ENCODE results near the gene GLT6D1. TPM values are rescaled to one million over a fixed set of nuclear protein-coding genes. Genes with fewer than 3 reads are reported as not detected.

GLT6D1 gene
- total and polyA plus RNA-seq, 2 donors (not counting 3 experiments of a cell fraction or from before 2014, with no cell fraction given), result not detected

- dilution Hi-C loops (cut with MboI; ENCODE audit: extremely low pct_ligation_motif_present, low sequenced_read_pairs), result no loop called here
- ChIA-PET CTCF (no interaction called here), POLR2A (no interaction called here)
- DNase-seq (ENCODE audit: low read depth, low spot score), result no peak
- FAIRE-seq, result no peak
- no peaks in the 10 kb centered on the region for H3K9me1 ChIP-seq (replicated peaks; ENCODE audit: control insufficient read depth, extremely low read depth, insufficient read depth, low read length)
- H3K4me2 ChIP-seq (ENCODE audit: insufficient read depth, low read length), result no peak overlapping the region
- intact Hi-C loops (cut with micrococcal nuclease), result no loop called here
- peaks cover 4% of the 10 kb centered on the region for H3K4me1 ChIP-seq (ENCODE audit: control insufficient read depth, extremely low read depth, insufficient read depth, low read length)
- H3K27ac ChIP-seq (ENCODE audit: insufficient read depth, low read depth, low read length), result no peak overlapping the region
- no peak overlapping the region for H3K4me3 ChIP-seq (replicated peaks in 1 of 3; ENCODE audit: insufficient read depth in 1 of 3, low read depth in 1 of 3, low read length in 3 of 3)
- H3K79me2 ChIP-seq (ENCODE audit: control insufficient read depth, insufficient read depth, low read length), result no peaks in the 10 kb centered on the region
- H4K20me1 ChIP-seq (replicated peaks; ENCODE audit: control insufficient read depth, extremely low read depth, insufficient read depth, low read length), result no peaks in the 10 kb centered on the region
- no peak overlapping the region for H3K9ac ChIP-seq (replicated peaks; ENCODE audit: extremely low read depth, insufficient read depth, low read length)
- H2AFZ ChIP-seq (ENCODE audit: low read depth, low read length), result no peak overlapping the region
- H3K9me3 ChIP-seq (replicated peaks; ENCODE audit: control insufficient read depth, insufficient read depth, low read length), result no peaks in the 10 kb centered on the region
- no TSS peak for BruUV-seq (replicated peaks)
- H3K36me3 ChIP-seq (ENCODE audit: control insufficient read depth in 2 of 2, extremely low read depth in 1 of 2, insufficient read depth in 2 of 2, low read length in 2 of 2), result no peaks in the 10 kb centered on the region
- TF ChIP-seq FOS (IDR thresholded peaks at IDR 0.05; ENCODE audit: borderline replicate concordance, insufficient read depth, low read length) (no peak), POLR2AphosphoS5 (IDR thresholded peaks at IDR 0.05; ENCODE audit: insufficient read depth, low read depth, low read length) (no peak), MAX (IDR thresholded peaks at IDR 0.05; ENCODE audit: insufficient read depth, insufficient read length) (no peak), GATA2 (IDR thresholded peaks at IDR 0.05; ENCODE audit: insufficient read depth, insufficient read length, low read depth, low read length) (no peak), MYC (IDR thresholded peaks at IDR 0.05; ENCODE audit: low read depth, low read length) (no peak), EZH2 (IDR thresholded peaks at IDR 0.05; ENCODE audit: borderline replicate concordance, low read depth, low read length, severe bottlenecking) (no peak), JUN (IDR thresholded peaks at IDR 0.05; ENCODE audit: borderline replicate concordance, insufficient read depth, insufficient read length, low read depth) (no peak), POLR2A (IDR thresholded peaks at IDR 0.05; ENCODE audit: low read depth, low read length) (no peak)
- TF ChIP-seq, protein P1, sequence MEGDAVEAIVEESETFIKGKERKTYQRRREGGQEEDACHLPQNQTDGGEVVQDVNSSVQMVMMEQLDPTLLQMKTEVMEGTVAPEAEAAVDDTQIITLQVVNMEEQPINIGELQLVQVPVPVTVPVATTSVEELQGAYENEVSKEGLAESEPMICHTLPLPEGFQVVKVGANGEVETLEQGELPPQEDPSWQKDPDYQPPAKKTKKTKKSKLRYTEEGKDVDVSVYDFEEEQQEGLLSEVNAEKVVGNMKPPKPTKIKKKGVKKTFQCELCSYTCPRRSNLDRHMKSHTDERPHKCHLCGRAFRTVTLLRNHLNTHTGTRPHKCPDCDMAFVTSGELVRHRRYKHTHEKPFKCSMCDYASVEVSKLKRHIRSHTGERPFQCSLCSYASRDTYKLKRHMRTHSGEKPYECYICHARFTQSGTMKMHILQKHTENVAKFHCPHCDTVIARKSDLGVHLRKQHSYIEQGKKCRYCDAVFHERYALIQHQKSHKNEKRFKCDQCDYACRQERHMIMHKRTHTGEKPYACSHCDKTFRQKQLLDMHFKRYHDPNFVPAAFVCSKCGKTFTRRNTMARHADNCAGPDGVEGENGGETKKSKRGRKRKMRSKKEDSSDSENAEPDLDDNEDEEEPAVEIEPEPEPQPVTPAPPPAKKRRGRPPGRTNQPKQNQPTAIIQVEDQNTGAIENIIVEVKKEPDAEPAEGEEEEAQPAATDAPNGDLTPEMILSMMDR (IDR thresholded peaks at IDR 0.05; ENCODE audit: extremely low read depth in 1 of 2, insufficient read depth in 1 of 2, low read depth in 1 of 2, low read length in 2 of 2), result no peak
- no peaks in the 10 kb centered on the region for H3K27me3 ChIP-seq (ENCODE audit: control insufficient read depth in 2 of 2, insufficient read depth in 2 of 2, low read length in 2 of 2)
These were observed 56.8 kb downstream of the GLT6D1 start for GRCh38 chr9:135582541-135582940.
